Stimulated activated CD4-positive, alpha-beta T cell treated with anti-CD3 and anti-CD28 coated beads, Interleukin-4, amount 100 ng/mL, for 1 hour (primary cell): ENCODE results near the gene NACC2.

ENCODE experiments used
- DNase-seq: peaks from one replicate; pipeline ENCODE4 v3.0.0-alpha.2; 2020

NACC2 gene

GRCh38 chr9:136020206-136020605 is 74.9 kb downstream of the NACC2 start:
- no peak for DNase-seq

GRCh38 chr9:136019681-136020060 is 75.4 kb downstream of the NACC2 start:
- DNase-seq = no peak

- DNase-seq = no peak
Measured at GRCh38 chr9:136019041-136019680, 75.9 kb downstream of the NACC2 start.

- DNase-seq = no peak
Measured at GRCh38 chr9:136018257-136019031, 76.6 kb downstream of the NACC2 start.

GRCh38 chr9:136017289-136018190 is 77.5 kb downstream of the NACC2 start:
- DNase-seq = no peak

GRCh38 chr9:136016572-136017288 is 78.4 kb downstream of the NACC2 start:
- no peak for DNase-seq

- DNase-seq = no peak
Measured at GRCh38 chr9:136015656-136016571, 79.2 kb downstream of the NACC2 start.

- no peak for DNase-seq
Measured at GRCh38 chr9:136014924-136015633, 80.0 kb downstream of the NACC2 start.

GRCh38 chr9:136014147-136014923 is 80.8 kb downstream of the NACC2 start:
- DNase-seq = no peak

GRCh38 chr9:136013524-136014034 is 81.5 kb downstream of the NACC2 start:
- no peak for DNase-seq

- DNase-seq = no peak
Measured at GRCh38 chr9:136013116-136013515, 82.0 kb downstream of the NACC2 start.

- DNase-seq = no peak
Measured at GRCh38 chr9:136012651-136013050, 82.4 kb downstream of the NACC2 start.

- no peak for DNase-seq
Measured at GRCh38 chr9:136011703-136012496, 83.2 kb downstream of the NACC2 start.

- no peak for DNase-seq
Measured at GRCh38 chr9:136011376-136011702, 83.8 kb downstream of the NACC2 start.

- no peak for DNase-seq
Measured at GRCh38 chr9:136010615-136011361, 84.3 kb downstream of the NACC2 start.

- DNase-seq = no peak
Measured at GRCh38 chr9:136010176-136010575, 84.9 kb downstream of the NACC2 start.

GRCh38 chr9:136009516-136009915 is 85.6 kb downstream of the NACC2 start:
- DNase-seq = no peak

- no peak for DNase-seq
Measured at GRCh38 chr9:136008693-136008997, 86.4 kb downstream of the NACC2 start.
